Gastroesophageal sphincter (tissue), 4 donors: ENCODE measurements around the gene CDH23. TPM values are rescaled to one million over a fixed set of nuclear protein-coding genes. Genes with fewer than 3 reads are reported as not detected.

Experiments
- ATAC-seq: fragments of 150-250 bp; one replicate; pipeline ENCODE4 v1.9.1; 2016; ENCODE audit warnings: mild to moderate bottlenecking, moderate library complexity
- H3K27ac ChIP-seq, 4 donors: fragments of 200-600 bp; sonication (generic) in 3 of 4; 1 replicate in 3 of 4; 2 replicates in 1 of 4; pipeline ENCODE4 v1.5.1; 2016 to 2019
- H3K27me3 ChIP-seq: fragments of 200-600 bp; sonication (generic); one replicate; pipeline ENCODE4 v1.5.1; 2019
- H3K36me3 ChIP-seq, 2 donors: fragments of 200-600 bp; sonication (generic); one replicate each; pipeline ENCODE4 v1.5.1; 2019; ENCODE audit warnings: control low read depth in 1 of 2
- H3K4me1 ChIP-seq, 3 donors: fragments of 200-600 bp; sonication (generic); 1 replicate in 2 of 3; 2 replicates in 1 of 3; pipeline ENCODE4 v1.5.1; 2016 to 2019; ENCODE audit warnings: control low read depth in 2 of 3
- H3K4me3 ChIP-seq, 2 donors: fragments of 200-600 bp; sonication (generic); one replicate each; pipeline ENCODE4 v1.5.1; 2019; ENCODE audit warnings: mild to moderate bottlenecking in 1 of 2, moderate library complexity in 1 of 2
- H3K9me3 ChIP-seq, 3 donors: fragments of 200-600 bp; sonication (generic); one replicate each; pipeline ENCODE4 v1.5.1; 2017 to 2019; ENCODE audit warnings: control low read depth in 2 of 3
- EP300 ChIP-seq: sonication (generic); formaldehyde crosslinking; IDR thresholded peaks from one replicate; pipeline ENCODE4 v1.6.1; 2017; ENCODE audit warnings: antibody characterized with exemption, mild to moderate bottlenecking
- POLR2A ChIP-seq, 2 donors: fragments of 450-650 bp; IDR thresholded peaks; one replicate each; pipeline ENCODE4 v1.6.1; 2017; ENCODE audit warnings: antibody characterized with exemption in 2 of 2, mild to moderate bottlenecking in 2 of 2, moderate library complexity in 1 of 2
- POLR2AphosphoS5 ChIP-seq: sonication (generic); formaldehyde crosslinking; IDR thresholded peaks from one replicate; pipeline ENCODE4 v1.6.1; 2017; ENCODE audit warnings: antibody characterized with exemption
- WGBS, 2 donors: methylation state at CpG; one replicate each; pipeline ENCODE4 v1.1.5; 2018; ENCODE audit warnings: low coverage in 1 of 2; 5-methylcytosine and 5-hydroxymethylcytosine counted together
- total RNA-seq, 4 donors: library from RNA; depleted of rRNA; stranded (reverse); fragments of >200 nt; gene quantifications; one replicate each; pipeline ENCODE4 v1.1.0, GENCODE V29; 2016
- TF ChIP-seq, protein P1 (sequence below), 4 experiments: fragments of 200-600 bp in 2 of 4; fragments of 450-650 bp in 2 of 4; sonication (generic) in 1 of 4; IDR thresholded peaks; one replicate each; pipeline ENCODE4 v1.5.1; 2017 to 2019; ENCODE audit warnings: antibody characterized with exemption in 4 of 4, mild to moderate bottlenecking in 2 of 4, moderate library complexity in 2 of 4

Gene CDH23
- total RNA-seq, 4 donors from 2014 or later, result 5.1 to 33.5 (median 16.2) TPM

DNA sequence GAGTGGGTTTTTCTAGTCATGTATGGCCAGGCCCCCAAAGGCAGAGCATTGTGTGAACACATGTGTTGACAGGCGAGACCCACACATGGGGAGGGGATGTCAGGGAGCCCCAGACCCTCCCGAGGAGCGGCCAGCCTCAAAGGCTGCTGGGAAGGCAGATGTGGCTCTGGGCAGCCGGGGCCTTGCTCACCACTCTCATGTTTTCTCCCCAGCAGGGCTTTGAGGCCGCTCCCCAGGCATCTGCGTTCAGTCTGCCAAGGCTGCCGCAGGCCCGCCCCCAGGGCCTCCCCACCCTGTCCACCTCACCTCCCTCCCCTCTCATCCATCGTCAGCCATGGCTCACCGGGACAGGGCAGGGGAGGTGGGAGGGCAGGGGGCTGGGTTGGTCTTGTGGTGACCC is 393.2 kb downstream of the CDH23 start:
- WGBS, 2 donors, result 70% methylated on average over 3 of the region's 10 CpGs; no CpG with 5 or more reads in 1 of the 2 donors
- Histone ChIP-seq H3K27ac (no peak overlapping the region), H3K27me3 (peaks cover 5% of the 10 kb centered on the region), H3K36me3 (peaks cover 0 to 9% of the 10 kb centered on the region in 2 donors), H3K9me3 (no peaks in the 10 kb centered on the region), H3K4me3 (no peak overlapping the region), H3K4me1 (no peaks in the 10 kb centered on the region)
- TF ChIP-seq, protein P1, sequence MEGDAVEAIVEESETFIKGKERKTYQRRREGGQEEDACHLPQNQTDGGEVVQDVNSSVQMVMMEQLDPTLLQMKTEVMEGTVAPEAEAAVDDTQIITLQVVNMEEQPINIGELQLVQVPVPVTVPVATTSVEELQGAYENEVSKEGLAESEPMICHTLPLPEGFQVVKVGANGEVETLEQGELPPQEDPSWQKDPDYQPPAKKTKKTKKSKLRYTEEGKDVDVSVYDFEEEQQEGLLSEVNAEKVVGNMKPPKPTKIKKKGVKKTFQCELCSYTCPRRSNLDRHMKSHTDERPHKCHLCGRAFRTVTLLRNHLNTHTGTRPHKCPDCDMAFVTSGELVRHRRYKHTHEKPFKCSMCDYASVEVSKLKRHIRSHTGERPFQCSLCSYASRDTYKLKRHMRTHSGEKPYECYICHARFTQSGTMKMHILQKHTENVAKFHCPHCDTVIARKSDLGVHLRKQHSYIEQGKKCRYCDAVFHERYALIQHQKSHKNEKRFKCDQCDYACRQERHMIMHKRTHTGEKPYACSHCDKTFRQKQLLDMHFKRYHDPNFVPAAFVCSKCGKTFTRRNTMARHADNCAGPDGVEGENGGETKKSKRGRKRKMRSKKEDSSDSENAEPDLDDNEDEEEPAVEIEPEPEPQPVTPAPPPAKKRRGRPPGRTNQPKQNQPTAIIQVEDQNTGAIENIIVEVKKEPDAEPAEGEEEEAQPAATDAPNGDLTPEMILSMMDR (IDR thresholded peaks at IDR 0.05), result no peak
- TF ChIP-seq EP300 (no peak), POLR2AphosphoS5 (no peak), POLR2A (IDR thresholded peaks at IDR 0.05) (no peak)
- ATAC-seq, result no peak

DNA sequence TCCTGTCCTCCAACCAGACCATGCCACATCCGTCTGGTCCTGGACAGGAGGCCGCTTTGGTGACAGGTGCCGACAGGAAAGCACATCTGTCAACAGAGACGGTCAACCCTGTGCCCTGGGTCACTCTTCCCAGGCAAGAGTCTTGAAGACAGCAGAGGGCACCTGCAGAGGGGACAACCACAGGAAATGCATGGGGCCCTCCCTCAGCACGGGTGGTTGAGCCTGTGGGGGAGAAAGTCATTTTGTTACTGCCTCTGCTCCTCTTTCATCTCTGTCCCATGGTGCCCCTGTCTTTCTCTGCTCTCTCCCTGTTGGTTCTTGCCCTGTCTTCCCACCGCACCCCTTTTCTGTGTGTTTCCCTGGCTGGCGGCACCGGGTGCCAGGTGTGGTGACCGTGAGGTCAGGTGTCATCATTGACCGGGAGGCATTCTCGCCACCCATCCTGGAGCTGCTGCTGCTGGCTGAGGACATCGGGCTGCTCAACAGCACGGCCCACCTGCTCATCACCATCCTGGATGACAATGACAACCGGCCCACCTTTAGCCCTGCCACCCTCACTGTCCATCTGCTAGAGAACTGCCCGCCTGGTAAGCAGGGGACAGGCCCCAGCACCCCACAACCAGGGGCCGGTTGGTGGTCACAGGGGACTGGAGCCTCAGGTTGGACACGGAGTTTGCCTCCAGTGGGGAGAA is 394.2 kb downstream of the CDH23 start:
- Histone ChIP-seq H3K27ac (no peak overlapping the region), H3K36me3 (peaks cover 0 to 9% of the 10 kb centered on the region in 2 donors), H3K4me1 (no peaks in the 10 kb centered on the region), H3K27me3 (peaks cover 5% of the 10 kb centered on the region), H3K9me3 (no peaks in the 10 kb centered on the region), H3K4me3 (no peak overlapping the region)
- WGBS, 2 donors, result 77% methylated on average over 4 of the region's 17 CpGs; no CpG with 5 or more reads in 1 of the 2 donors
- ATAC-seq, result no peak
- TF ChIP-seq EP300 (no peak), POLR2AphosphoS5 (no peak), POLR2A (IDR thresholded peaks at IDR 0.05) (no peak)
- TF ChIP-seq, protein P1 (IDR thresholded peaks at IDR 0.05), result no peak

DNA sequence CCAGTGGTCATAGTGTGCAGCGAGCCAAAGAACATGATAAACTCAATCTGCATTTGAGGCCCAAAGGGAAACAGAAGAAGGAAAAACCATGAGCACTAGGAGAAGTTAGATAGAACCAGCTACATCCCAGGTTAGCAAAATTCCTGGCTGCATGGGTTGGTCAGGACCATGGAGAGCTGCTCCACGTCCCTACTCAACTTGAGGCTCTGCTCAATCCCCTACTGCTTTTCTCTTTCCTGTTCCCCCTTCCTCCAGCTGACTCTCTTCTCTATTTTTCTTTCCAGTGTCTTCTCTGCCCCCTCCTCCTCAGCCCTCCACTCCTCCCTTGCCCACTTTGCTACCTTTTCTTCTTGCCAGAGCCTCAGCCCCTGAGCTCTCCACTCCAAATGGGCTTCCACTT is 398.5 kb downstream of the CDH23 start:
- TF ChIP-seq POLR2AphosphoS5, result no peak
- TF ChIP-seq POLR2A (IDR thresholded peaks at IDR 0.05), result no peak
- TF ChIP-seq, protein P1 (IDR thresholded peaks at IDR 0.05), result no peak
- H3K4me3 ChIP-seq, result no peak overlapping the region
- H3K36me3 ChIP-seq, result peaks cover 0 to 9% of the 10 kb centered on the region in 2 donors
- no peaks in the 10 kb centered on the region for H3K4me1 ChIP-seq
- no peaks in the 10 kb centered on the region for H3K9me3 ChIP-seq
- no peak overlapping the region for H3K27ac ChIP-seq
- WGBS, 2 donors, result 11 to 21% methylated on average over 2 of the region's 2 CpGs
- no peak for ATAC-seq
- H3K27me3 ChIP-seq, result no peaks in the 10 kb centered on the region

DNA sequence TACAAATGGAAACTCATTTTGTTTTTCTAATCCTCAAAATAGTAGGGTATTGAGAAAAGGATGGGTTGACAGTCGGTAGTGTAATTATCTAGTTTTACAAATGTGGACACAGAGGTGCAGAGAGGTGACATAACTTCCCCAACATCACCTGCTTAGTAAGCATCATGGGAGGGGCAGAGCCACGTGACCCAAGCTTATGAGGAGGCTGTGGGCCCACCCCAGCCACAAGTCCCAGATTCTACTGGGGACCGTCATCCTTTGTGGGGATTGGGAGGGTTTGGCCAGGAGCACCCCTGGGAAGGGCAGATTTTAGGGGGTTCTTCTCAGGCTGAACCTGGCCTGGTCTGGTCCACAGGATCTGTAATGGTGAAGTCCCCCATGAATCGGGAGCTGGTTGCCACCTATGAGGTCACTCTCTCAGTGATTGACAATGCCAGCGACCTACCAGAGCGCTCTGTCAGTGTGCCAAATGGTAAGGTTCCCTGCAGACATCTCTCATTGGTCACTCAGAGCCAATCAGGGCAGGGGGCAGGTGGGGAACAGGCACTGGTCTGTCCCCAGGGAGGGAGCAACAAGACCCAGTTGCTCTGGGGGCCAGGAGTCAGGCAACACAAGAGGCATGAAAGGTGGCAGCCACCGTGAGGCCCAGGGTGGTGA is 400.2 kb downstream of the CDH23 start:
- TF ChIP-seq, protein P1 (IDR thresholded peaks at IDR 0.05), result no peak
- TF ChIP-seq POLR2A (IDR thresholded peaks at IDR 0.05), result no peak
- Histone ChIP-seq H3K4me3 (no peak overlapping the region), H3K27ac (no peak overlapping the region), H3K36me3 (peaks cover 0 to 5% of the 10 kb centered on the region in 2 donors), H3K4me1 (no peaks in the 10 kb centered on the region), H3K9me3 (no peaks in the 10 kb centered on the region), H3K27me3 (no peaks in the 10 kb centered on the region)
- 71 to 82% methylated on average over 2 to 3 of the region's 7 CpGs for WGBS, 2 donors
- no peak for ATAC-seq
